ENCODE results near the gene PPP1R9A.

The PPP1R9A gene

DNA sequence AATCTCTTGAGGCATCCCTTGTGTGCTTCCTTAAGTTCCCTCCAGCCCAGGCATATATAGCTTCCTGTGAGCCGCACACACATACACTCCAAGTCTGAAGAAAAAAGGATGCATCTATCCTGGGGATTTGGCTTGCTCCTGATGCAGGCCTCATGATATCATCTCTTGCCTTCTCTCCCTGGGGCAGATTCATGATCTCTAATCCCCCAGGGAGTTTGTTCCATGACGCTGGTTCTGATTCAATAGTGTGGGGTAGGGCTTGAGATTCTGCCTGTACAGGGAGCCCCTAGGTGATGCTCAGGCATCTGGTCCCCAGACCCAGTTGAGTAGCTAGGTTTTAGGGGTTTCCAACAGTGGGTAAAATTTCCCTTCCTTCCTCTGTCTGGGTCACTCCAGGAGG, 415.5 kb downstream of the PPP1R9A start (continued):
- TF ChIP-seq, protein P1, sequence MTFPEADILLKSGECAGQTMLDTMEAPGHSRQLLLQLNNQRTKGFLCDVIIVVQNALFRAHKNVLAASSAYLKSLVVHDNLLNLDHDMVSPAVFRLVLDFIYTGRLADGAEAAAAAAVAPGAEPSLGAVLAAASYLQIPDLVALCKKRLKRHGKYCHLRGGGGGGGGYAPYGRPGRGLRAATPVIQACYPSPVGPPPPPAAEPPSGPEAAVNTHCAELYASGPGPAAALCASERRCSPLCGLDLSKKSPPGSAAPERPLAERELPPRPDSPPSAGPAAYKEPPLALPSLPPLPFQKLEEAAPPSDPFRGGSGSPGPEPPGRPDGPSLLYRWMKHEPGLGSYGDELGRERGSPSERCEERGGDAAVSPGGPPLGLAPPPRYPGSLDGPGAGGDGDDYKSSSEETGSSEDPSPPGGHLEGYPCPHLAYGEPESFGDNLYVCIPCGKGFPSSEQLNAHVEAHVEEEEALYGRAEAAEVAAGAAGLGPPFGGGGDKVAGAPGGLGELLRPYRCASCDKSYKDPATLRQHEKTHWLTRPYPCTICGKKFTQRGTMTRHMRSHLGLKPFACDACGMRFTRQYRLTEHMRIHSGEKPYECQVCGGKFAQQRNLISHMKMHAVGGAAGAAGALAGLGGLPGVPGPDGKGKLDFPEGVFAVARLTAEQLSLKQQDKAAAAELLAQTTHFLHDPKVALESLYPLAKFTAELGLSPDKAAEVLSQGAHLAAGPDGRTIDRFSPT (tag by site-specific recombination; IDR thresholded peaks at IDR 0.05), result no peak
- TF ChIP-seq ZNF654 (tag by site-specific recombination; IDR thresholded peaks at IDR 0.05; ENCODE audit: low read depth) (no peak), ZBTB44 (tag by site-specific recombination; IDR thresholded peaks at IDR 0.05) (no peak), ZNF114 (tag by site-specific recombination; IDR thresholded peaks at IDR 0.05) (no peak), SALL2 (tag by site-specific recombination; IDR thresholded peaks at IDR 0.05; ENCODE audit: borderline replicate concordance) (no peak)

- H3K36me3 ChIP-seq (ENCODE audit: control insufficient read depth in 2 of 2, insufficient read depth in 1 of 2, low read length in 2 of 2), result no peaks in the 10 kb centered on the region
- POLR2A ChIA-PET, result no interaction called here
- H3K27ac ChIP-seq (ENCODE audit: extremely low read depth, low read depth, low read length), result no peak overlapping the region
- H3K4me3 ChIP-seq (ENCODE audit: low read depth, low read length), result no peak overlapping the region
- no peaks in the 10 kb centered on the region for H3K4me1 ChIP-seq (ENCODE audit: control insufficient read depth, insufficient read depth, low read length)
- CTCF ChIA-PET, result no interaction called here
- no peaks in the 10 kb centered on the region for H3K9me3 ChIP-seq (ENCODE audit: control insufficient read depth, insufficient read depth, low read depth, low read length)
- no peak for TF ChIP-seq KLF10 (tag by site-specific recombination; IDR thresholded peaks at IDR 0.05)
- TF ChIP-seq KLF7 (tag by site-specific recombination; IDR thresholded peaks at IDR 0.05; ENCODE audit: borderline replicate concordance), result no peak
- no peak for TF ChIP-seq ZBTB8A (tag by site-specific recombination; IDR thresholded peaks at IDR 0.05)
- TF ChIP-seq ZNF600 (tag by site-specific recombination; IDR thresholded peaks at IDR 0.05), result no peak
- no peak for TF ChIP-seq ZNF2 (tag by site-specific recombination; IDR thresholded peaks at IDR 0.05)
- no peak for TF ChIP-seq CTCF (tag by site-specific recombination; IDR thresholded peaks at IDR 0.05)
- no peak for TF ChIP-seq ZNF621 (tag by site-specific recombination; IDR thresholded peaks at IDR 0.05)
- no peak for TF ChIP-seq BCL6B (tag by site-specific recombination; IDR thresholded peaks at IDR 0.05)
- no peak for TF ChIP-seq ZNF580 (tag by site-specific recombination; IDR thresholded peaks at IDR 0.05)
- no peak for TF ChIP-seq ZBTB21 (tag by site-specific recombination; IDR thresholded peaks at IDR 0.05)
- TF ChIP-seq, protein P2, sequence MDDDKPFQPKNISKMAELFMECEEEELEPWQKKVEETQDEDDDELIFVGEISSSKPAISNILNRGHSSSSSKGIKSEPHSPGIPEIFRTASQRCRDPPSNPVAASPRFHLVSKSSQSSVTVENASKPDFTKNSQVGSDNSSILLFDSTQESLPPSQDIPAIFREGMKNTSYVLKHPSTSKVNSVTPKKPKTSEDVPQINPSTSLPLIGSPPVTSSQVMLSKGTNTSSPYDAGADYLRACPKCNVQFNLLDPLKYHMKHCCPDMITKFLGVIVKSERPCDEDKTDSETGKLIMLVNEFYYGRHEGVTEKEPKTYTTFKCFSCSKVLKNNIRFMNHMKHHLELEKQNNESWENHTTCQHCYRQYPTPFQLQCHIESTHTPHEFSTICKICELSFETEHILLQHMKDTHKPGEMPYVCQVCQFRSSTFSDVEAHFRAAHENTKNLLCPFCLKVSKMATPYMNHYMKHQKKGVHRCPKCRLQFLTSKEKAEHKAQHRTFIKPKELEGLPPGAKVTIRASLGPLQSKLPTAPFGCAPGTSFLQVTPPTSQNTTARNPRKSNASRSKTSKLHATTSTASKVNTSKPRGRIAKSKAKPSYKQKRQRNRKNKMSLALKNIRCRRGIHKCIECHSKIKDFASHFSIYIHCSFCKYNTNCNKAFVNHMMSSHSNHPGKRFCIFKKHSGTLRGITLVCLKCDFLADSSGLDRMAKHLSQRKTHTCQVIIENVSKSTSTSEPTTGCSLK (tag by site-specific recombination; IDR thresholded peaks at IDR 0.05), result no peak
- TF ChIP-seq ZNF394 (tag by site-specific recombination; IDR thresholded peaks at IDR 0.05; ENCODE audit: borderline replicate concordance), result no peak
- TF ChIP-seq SCRT1 (tag by site-specific recombination; IDR thresholded peaks at IDR 0.05; ENCODE audit: borderline replicate concordance), result no peak
- no peak for TF ChIP-seq ZNF202 (tag by site-specific recombination; IDR thresholded peaks at IDR 0.05; ENCODE audit: borderline replicate concordance)
- no peak for TF ChIP-seq GLIS2 (tag by site-specific recombination; IDR thresholded peaks at IDR 0.05)
- TF ChIP-seq ZFP37 (tag by site-specific recombination; IDR thresholded peaks at IDR 0.05), result no peak
- no peak for TF ChIP-seq TSHZ1 (tag by site-specific recombination; IDR thresholded peaks at IDR 0.05; ENCODE audit: borderline replicate concordance)
Observed at GRCh38 chr7:95323410-95324129, 416.2 kb downstream of the PPP1R9A start.
